GM18526 (cell line): Measurements from ENCODE around the gene GSK3B.
A peak's percentile ranks its signal among the peaks of the same experiment; 100 is the strongest.

ENCODE experiments used
- POLR2A ChIP-seq: IDR thresholded peaks from 3 replicates; pipeline ENCODE4 v1.6.1; 2011; ENCODE audit not compliant: insufficient read length; ENCODE audit errors: extremely low read depth

The GSK3B gene

DNA sequence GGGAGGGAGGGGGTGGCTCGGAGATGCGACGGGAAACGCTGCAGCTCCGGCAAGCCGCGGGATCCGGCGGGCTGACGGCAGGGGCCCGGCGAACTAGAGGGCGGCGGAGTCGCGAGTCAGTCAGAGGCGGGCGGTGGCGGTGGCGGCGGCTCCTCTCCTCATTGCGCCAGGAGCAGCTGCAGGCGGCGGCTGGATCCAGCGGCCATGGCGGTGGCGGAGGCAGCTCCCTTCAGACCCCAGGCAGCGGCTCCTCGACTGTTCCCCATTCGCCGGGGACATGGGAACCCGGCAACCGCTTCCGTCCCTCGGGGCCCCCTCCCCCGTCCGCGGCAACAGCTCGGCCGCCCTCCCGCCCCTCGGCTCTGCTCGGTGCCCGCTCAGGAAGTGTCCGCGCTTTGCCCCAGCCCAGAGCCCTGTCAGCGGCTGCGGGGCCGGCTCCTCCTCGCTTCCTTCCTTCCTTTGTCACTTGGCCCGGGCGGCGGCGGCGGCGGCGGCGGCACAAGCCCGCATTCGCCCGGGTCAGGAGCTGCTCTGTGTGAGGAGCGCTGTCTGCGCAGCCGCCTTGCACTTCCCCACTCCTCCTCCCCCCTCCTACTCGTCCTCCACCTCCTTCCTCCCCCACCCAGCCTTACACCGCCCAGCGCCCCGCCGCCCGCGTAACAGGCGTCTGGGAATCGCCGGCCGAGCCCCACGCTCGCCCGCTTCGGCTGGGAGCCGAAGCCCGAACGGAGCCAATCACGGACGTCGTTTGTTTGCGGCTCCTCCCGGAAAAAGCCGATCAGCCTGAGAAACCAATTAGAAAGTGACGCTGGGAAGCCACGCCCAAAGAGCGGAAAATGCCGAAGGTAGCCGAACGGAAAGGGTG, at the start of gene GSK3B:
Gene GSK3B, minus strand, starts transcription at position 537 of the 865 bp plus-strand sequence. CDS start 1,013 bp downstream, outside the sequence.
- TF ChIP-seq POLR2A, result peak; percentile 57

DNA sequence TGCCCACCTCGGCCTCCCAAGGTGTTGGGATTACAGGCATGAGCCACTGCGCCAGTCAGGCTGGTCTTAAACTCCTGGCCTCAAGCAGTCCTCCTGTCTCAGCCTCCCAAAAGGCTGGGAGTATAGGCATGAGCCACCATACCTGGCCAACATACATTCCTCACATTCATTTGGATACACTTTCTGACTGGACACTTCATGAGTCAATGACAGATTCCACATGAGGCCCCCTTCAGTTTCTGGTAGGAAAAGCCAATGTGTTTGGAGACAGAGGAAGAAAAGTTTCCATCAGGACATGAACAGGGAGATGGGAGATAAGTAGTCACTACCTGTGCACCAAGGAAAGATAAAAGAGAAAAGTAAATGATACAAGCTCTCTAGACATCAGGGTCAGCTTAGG, 49.4 kb upstream of the GSK3B start:
- no peak for TF ChIP-seq POLR2A

DNA sequence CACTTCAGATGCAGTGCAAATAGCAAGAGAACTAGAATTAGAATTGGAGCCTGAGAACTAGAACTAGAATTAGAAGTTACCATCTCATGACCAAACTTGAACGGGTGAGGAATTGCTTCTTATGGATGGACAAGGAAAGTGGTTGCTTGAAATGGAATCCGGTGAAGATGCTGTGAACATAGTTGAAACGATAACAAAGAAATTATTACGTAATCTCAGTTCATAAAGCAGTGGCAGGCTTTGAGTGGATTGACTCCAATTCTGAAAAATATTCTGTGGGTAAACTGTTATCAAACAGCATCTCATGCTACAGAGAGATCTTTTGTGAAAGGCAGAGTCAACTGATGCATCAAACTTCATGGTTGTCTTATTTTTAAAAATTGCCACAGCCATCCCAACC, 48.0 kb upstream of the GSK3B start:
- TF ChIP-seq POLR2A, result no peak

DNA sequence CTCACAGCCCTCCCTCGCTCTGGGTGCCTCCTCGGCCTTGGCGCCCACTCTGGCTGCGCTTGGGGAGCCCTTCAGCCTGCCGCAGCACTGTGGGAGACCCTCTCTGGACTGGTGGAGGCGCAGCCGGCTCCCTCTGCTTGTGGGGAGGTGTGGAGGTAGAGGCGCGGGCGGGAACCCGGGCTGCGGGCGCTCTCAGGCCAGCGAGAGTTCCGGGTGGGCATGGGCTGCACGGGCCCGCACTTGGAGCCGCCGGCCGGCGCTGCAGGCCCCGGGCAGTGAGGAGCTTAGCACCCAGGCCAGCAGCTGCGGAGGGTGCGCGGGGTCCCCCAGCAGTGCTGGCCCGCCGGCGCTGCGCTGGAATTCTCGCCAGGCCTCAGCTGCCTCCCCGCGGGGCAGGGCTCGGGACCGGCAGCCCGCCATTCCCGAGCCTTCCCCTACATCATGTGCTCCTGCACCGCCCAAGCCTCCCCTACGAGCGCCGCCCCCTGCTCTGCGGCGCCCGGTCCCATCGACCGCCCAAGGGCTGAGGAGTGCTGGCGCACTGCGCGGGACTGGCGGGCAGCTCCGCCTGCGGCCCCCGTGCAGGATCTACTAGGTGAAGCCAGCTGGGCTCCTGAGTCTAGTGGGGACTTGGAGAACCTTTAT, 46.0 kb upstream of the GSK3B start:
- no peak for TF ChIP-seq POLR2A

DNA sequence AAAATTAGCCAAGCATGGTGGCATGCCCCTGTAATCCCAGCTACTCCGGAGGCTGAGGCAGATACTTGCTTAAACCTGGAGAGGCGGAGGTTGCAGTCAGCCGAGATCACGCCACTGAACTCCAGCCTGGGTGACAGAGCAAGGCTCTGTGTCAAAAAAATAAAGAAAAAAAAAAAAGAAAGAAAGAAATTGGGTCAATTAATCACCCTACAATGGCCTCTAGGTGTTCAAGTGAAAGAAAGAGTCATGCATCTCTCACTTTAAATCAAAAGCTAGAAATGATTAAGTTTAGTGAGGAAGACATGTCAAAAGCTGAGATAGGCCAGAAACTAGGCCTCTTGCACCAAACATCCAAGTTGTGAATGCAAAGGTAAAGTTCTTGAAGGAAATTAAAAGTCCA, 44.9 kb upstream of the GSK3B start:
- TF ChIP-seq POLR2A, result no peak

DNA sequence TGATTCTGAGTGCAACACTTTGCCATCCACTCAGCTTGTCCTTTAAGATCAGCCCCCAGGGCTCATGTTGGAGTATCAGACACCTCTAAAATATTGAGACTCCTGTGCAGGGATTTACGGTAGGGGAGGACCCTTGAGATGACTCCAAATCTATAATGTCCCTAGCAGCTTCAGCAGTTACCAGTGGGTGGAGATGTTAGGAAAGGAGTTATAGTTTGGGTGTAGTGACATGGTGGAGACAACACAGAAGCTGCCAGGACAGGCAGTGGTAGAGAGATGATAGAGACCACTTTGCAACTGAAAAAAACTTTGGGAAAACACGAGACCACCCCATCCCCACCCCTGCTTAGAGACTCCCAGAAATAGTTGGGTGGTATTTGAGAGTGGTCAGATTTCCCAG, 43.3 kb upstream of the GSK3B start:
- TF ChIP-seq POLR2A, result no peak

DNA sequence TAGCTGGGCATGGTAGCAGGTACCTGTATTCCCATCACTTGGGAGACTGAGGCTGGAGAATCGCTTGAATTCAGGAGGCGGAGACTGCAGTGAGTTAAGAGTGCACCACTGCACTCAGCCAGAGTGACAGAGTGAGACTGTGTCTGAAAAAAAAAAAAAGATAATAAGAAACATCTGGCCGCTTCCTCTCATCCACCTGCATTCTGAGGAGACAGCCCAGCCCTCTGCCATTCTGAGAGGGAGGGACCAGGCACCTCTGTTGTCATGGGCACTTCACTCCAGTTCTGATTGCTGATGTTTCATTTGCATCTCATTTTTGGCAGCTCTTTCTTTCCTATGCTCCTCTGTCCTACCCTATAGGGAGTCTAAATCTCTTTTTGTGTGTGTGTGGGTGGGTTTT, 36.4 kb upstream of the GSK3B start:
- no peak for TF ChIP-seq POLR2A

DNA sequence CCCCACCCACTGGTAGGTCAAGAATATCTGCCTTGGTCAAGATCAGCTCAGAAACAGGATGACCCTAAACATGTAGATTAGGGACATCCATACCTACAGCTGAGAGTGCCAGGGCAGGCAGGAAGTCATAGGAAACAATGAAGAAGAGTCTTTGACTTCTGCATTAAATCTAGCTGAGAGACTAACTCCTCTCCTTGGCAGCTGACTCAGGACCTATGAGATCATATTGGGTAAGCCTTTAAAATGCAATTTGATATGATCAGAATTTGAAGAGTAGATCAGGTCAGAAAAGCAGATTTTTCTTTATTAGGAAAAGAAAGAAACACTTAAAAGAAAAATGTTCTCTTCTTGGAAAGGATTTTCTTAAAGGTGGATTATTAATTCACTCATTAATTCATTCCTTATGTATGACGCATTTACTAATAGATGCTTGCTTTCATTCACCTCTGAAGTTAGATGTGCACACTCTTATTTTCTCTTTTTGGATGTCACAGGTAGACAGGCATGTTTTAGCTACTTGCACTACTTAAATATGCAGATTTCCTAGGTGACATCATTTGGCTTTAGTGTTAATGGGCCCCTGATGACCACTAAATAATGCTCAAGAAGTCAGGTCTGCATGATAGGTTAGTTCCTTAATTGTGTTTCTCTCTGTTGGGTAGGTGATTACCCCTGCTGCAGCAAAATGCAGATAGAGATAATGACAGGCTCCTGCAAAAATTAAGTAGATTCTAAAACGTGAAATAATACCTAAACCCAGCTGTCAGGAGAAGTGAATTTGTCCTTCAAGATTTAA, 35.7 kb upstream of the GSK3B start:
- TF ChIP-seq POLR2A, result no peak

DNA sequence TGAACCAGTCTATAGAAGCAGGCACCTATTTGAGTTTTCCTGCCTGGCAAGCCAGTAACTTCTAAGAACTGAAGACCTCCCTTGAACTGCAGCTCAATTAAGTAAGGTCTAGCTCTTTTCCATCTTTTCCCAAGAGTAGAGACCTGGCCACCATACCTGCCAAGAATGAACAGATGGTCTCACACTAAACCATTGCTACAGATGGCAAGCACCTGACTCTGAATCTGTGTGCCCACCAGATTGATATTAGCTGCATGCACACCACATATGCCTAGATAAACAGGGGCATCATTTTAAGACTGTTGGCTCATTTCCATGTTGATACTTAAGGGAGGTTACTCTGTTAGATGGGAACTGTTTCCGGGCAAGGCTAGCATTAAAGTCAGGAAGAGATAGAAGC, 34.8 kb upstream of the GSK3B start:
- no peak for TF ChIP-seq POLR2A

DNA sequence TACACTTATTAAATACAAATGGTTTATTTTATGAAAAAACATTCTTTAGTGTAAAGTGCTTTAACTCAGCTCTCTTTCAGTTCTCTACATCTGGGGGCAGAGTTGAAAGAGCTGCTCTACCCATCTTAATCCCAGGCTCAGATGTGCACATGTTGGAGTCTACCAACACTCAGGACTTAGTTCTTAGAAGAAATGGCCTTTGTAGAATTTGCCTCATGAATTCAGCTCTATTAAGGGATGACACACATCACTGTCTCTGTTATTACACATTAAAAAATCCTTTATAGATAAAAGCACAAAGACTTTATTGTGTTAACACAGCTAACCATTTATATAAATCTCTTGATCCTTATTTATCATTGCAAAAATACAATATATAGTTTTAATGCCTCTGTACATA, 31.7 kb upstream of the GSK3B start:
- TF ChIP-seq POLR2A, result no peak

DNA sequence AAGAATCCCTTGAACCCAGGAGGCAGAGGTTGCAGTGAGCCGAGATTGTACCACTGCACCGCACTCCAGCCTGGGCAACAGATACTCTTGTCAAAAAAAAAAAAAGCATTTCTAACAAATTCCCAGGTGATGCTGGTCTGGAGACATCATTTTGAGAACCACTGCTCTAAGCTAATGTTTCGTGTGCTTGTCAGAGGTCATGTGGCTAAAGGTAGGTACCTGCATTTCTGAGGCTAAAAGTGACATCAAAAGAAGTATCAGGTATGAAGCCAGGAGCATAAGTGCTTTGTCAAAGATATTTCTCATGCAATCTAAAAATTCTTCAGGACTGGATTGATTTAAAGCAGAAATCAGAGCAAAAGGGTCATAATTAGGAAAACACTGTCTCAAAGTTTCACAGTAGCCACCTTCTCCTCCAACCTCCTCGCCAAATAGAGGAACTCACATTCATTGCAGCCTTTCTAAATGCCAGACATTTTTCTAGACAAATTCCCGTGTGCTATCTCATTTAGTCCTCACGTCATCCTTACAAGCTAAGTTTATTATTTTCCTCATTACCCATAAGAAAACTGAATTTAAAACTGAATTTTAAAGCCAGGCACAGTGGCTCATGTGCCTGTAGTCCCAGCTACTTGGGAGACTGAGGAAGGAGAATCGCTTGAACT, 25.7 kb upstream of the GSK3B start:
- no peak for TF ChIP-seq POLR2A

DNA sequence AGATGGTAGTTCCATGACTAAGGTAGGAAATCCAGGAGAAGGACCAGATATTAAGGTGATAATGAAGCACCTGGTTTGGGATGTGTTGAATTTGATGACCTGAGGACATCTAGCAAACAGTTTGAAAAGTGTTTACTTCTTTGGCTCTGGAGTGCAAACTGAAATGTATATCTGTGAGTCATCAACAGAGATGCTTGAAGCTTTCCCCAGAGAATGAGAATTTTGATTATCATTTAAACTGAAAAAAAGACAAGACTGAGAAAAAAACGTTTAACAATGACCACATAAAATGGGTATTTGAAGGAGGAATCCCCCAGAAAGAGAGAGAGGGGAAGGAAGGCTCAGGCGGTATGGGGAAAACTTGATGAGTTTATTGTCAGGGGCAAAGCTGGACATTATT, 20.7 kb upstream of the GSK3B start:
- TF ChIP-seq POLR2A, result no peak

DNA sequence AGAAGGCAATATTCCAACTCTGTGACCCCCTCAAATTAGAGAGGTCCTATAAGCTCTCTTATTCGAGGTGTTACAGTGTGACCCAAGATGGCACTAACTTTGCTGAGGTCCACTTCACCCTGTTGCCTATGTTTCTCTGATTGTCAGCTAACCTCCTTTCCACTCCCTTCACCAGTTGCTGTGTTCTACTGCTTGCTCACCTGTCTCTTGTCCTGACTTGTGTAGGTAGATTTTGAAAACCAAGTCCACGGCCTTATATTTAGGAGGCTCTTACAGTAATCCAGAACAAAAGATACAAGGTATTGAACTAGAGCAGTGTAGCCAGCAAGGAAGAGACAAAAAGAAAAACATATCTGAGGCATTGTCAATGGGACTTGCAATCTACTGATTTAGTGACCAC, 20.1 kb upstream of the GSK3B start:
- TF ChIP-seq POLR2A, result no peak

DNA sequence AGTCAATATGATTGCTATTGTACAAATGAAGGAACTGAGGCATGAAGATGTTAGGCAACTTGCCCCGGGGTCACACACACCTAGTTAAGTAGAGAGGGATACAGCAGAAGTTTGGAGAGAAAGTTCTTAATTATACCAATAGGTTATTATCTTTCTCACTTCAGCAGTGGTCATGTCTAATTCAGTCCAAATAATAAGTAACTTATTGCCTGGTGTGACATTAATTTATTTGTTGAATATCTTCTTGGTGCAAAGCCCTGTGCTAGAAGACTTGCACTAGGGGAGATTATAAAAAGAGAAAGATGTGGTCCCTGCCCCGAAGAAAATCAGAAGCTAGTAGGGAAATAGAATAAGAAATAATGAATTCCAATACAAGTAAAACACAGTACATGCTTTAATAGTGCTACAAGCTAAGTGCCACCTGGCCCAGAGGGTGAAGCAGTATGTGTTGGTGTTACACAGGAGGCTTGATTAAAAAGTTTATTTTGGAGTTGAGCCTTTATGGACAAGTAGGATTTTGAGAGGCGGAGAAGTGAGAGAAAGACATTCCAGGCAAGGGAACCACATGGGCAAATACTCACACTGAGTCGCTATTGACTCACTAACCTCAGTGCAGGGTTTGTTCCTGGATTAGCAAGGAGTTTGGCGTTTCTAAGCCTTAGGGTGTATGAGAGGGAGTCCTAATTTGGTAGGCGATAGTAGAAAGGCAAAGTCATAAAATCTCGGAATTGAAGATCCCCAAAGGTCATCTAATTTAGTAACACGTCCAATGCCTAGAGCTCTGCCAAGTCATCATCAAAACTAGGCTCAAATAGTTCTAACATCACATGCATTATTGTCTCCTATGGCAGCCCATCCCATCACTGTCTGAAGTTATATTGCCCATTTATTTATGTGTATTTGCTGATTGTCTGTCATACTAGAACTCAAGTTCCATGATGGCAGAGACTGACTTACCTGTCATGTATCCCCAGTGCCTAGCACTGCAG, 19.2 kb upstream of the GSK3B start:
- no peak for TF ChIP-seq POLR2A
